Tracheal epithelial cell (primary cell): Measurements from ENCODE around the gene RRM1. TPM values are rescaled to one million over a fixed set of nuclear protein-coding genes. Genes with fewer than 3 reads are reported as not detected.

Source experiments
- total RNA-seq: library from RNA; depleted of rRNA; stranded (reverse); fragments of >200 nt; gene quantifications from 2 replicates; pipeline ENCODE4 v1.2.1, GENCODE V29; 2014

Gene RRM1
- 63.6 and 68.2 TPM in 2 replicates for total RNA-seq

GRCh38 chr11:4094348-4095291 is at the start of gene RRM1:
Gene RRM1, plus strand, starts transcription at chr11:4094799. Its CDS starts 214 bp downstream, at chr11:4095013.

Other genes starting within 250 kb of the RRM1 start
- 29.8 and 41.7 TPM in 2 replicates for gene STIM1, start 239.1 kb upstream of the RRM1 start, total RNA-seq